ENCODE results near the gene HSFX3. TPM values are rescaled to one million over a fixed set of nuclear protein-coding genes. Genes with fewer than 3 reads are reported as not detected.

The HSFX3 gene
- total RNA-seq, 1 experiment from 2014 or later = not detected

GRCh38 chrX:149515954-149516602 lies 33.6 kb downstream of the HSFX3 start:
- no peak overlapping the region for H3K23ac ChIP-seq (ENCODE audit: insufficient read length, low read depth, low read length)
- H2AK5ac ChIP-seq (ENCODE audit: insufficient read length, low read length) = no peak overlapping the region
- H2BK5ac ChIP-seq (ENCODE audit: insufficient read length, low read length) = no peak overlapping the region
- peaks cover 27% of the 10 kb centered on the region for H3K9me3 ChIP-seq (ENCODE audit: control insufficient read depth, low read depth, low read length)
- WGBS (ENCODE audit: extremely low coverage, insufficient read length, low lambda C conversion rate) = no CpG with 5 or more reads among the region's 4 CpGs
- H3K4me2 ChIP-seq (ENCODE audit: insufficient read depth, insufficient read length, low read length) = no peak overlapping the region
- H3K27ac Mint-ChIP-seq = no peak overlapping the region
- H3K9ac ChIP-seq (ENCODE audit: extremely low read depth, insufficient read length, low read length) = no peak overlapping the region
- H2BK15ac ChIP-seq (ENCODE audit: low read depth, low read length) = no peak overlapping the region
- no peak for DNase-seq
- no peaks in the 10 kb centered on the region for H3K4me1 ChIP-seq (ENCODE audit: insufficient read depth, low read length)
- H3K56ac ChIP-seq (ENCODE audit: insufficient read length, low read depth, low read length) = no peak overlapping the region
- no peaks in the 10 kb centered on the region for H3K27me3 ChIP-seq (ENCODE audit: insufficient read depth, low read length)
- TF ChIP-seq CTCF (conservative IDR thresholded peaks at IDR 0.05) = no peak
- H4K20me1 ChIP-seq (ENCODE audit: control insufficient read depth, insufficient read depth, insufficient read length) = no peaks in the 10 kb centered on the region
- no peak overlapping the region for H3K4me3 Mint-ChIP-seq
- no peaks in the 10 kb centered on the region for H3K79me2 ChIP-seq (ENCODE audit: insufficient read depth, low read length)
- H3K27me3 Mint-ChIP-seq (ENCODE audit: low read depth) = peaks cover 1% of the 10 kb centered on the region; the same call in 1 of the 2 replicates
- no peak overlapping the region for H4K5ac ChIP-seq (ENCODE audit: insufficient read length, low read depth, low read length)
- no peaks in the 10 kb centered on the region for H3K79me1 ChIP-seq (ENCODE audit: insufficient read depth, low read depth, low read length, poor library complexity, severe bottlenecking)
- H4K8ac ChIP-seq (replicated peaks; ENCODE audit: insufficient read length, low read depth, low read length) = no peak overlapping the region
- H3K23me2 ChIP-seq (ENCODE audit: insufficient read length, low read depth, low read length, poor library complexity, severe bottlenecking) = no peaks in the 10 kb centered on the region
- no peak overlapping the region for H3T11ph ChIP-seq (ENCODE audit: low read length)
- peaks cover 16 to 18% of the 10 kb centered on the region in 2 experiments for H3K4me1 Mint-ChIP-seq
- H3K14ac ChIP-seq (ENCODE audit: insufficient read depth, low read length) = no peak overlapping the region
- no peak overlapping the region for H3K27ac ChIP-seq (ENCODE audit: insufficient read length, low read depth, low read length)
- no peak overlapping the region for H2BK12ac ChIP-seq (ENCODE audit: insufficient read length, low read depth, low read length)
- H2BK120ac ChIP-seq (ENCODE audit: low read depth, low read length, poor library complexity, severe bottlenecking) = no peak overlapping the region
- H3K18ac ChIP-seq (ENCODE audit: insufficient read length, low read depth, low read length) = no peak overlapping the region
- no peak overlapping the region for H4K91ac ChIP-seq (ENCODE audit: insufficient read length, low read depth, low read length)
- H3K9me3 Mint-ChIP-seq = peaks cover 72 to 80% of the 10 kb centered on the region in 2 experiments
- H2AFZ ChIP-seq (ENCODE audit: low read length) = no peak overlapping the region
- peaks cover 3 to 17% (median 10%) of the 10 kb centered on the region in 3 experiments; a peak in 6 of 7 replicates for H3K36me3 Mint-ChIP-seq (ENCODE audit: insufficient read depth in 1 of 3, low read depth in 3 of 3)
- H3K4ac ChIP-seq (ENCODE audit: low read depth, low read length) = no peak overlapping the region
- no peak overlapping the region for H2BK20ac ChIP-seq (ENCODE audit: low read depth, low read length, poor library complexity, severe bottlenecking)

Data from H9 (cell line).